LHCN-M2 (cell line): ENCODE measurements around the gene ACY1. TPM values are rescaled to one million over a fixed set of nuclear protein-coding genes. Genes with fewer than 3 reads are reported as not detected.

Source experiments
- DNase-seq: peaks from one replicate; pipeline ENCODE4 v3.0.0-alpha.2; 2012; ENCODE audit warnings: low read depth
- total RNA-seq: library from RNA; depleted of rRNA; stranded (reverse); fragments of >200 nt; gene quantifications from 2 replicates; pipeline ENCODE4 v1.2.3, GENCODE V29; 2014

The ACY1 gene
- total RNA-seq, 1 experiment from 2014 or later = 75.4 TPM

DNA sequence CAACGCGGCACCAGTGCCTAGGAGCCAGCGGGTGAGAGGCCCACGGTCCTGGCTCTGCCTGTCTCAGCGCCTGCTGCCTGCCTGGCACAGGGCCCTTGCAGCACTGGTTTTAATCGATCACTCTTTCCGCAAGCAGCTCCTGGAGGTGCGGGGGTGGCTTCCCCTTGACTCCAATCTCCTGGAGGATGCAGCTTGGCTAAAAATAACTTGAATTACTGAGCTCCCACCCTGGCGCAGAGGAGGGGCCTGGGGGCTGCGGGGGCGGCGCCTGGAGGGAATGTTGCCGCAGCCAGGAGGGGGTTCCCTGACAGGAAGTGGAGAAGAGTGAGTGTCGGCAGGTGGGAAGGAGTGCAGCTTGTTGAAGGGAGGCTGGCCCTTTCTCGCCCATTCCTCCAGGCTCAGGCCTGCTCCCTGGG, 22.2 kb downstream of the ACY1 start:
- DNase-seq = no peak

GRCh38 chr3:52006017-52006819, 22.9 kb downstream of the ACY1 start:
- DNase-seq = no peak

GRCh38 chr3:52006820-52007133, 23.4 kb downstream of the ACY1 start:
- no peak for DNase-seq

GRCh38 chr3:52007291-52007690, 24.0 kb downstream of the ACY1 start:
- DNase-seq = no peak

DNA sequence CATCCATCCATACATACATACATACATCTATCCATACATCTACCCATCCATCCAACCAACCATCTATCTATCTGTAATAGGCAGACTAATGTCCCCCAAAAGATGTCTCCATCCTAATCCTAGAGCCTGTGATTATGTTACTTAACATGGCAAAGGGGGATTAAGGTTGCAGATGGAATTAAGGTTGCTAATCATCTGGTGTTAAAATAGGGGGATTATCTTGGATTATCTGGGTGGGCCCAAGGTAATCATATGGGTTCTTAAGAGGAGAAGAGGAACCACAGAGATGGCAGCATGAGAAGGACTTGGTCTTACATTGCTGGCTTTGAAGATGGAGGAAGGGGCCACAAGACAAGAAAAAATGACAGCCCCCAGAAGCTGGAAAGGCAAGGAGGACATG, 27.1 kb downstream of the ACY1 start:
- DNase-seq = no peak

DNA sequence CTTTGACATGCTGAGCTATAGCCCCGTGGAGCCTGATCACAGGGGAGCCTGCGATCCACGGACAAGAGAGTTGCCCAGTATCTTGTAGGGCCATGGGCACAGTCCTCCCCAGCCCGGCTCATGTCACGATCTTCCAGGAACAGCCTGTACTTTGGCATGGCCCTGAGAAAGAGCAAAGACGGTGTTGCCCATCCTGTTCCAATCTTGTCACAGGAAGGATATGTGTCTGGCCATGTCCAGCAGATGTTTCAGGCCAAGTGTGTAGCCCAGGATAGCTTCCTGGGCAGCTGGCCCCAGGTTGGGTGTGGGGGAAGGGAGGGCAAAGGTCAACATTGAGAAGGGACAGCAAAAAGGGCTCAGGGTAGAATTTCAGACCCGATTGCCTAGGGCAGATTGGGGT, 29.4 kb downstream of the ACY1 start:
- DNase-seq = no peak

GRCh38 chr3:52013802-52014598, 30.7 kb downstream of the ACY1 start:
- DNase-seq = no peak

DNA sequence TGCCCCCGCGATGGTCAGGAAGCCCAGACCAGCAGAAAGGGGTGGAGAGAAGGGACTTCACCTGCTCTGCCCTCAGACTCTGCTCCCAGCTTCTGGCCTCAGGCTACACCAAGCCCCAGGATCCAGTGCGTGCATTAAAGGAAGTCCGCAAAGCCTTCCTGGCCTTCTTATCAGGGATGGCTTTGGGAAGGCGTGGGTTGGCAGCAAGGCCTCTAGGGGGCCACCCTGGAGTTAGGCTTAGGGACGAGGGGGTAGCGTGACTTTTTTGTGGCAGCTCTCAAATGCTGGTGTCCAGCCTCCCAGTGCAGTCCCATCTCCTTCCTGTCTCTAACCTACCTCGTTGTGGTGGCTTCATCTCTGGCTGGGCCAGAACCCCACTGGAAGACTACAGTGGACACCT, 31.3 kb downstream of the ACY1 start:
- peak; percentile 21 for DNase-seq

DNA sequence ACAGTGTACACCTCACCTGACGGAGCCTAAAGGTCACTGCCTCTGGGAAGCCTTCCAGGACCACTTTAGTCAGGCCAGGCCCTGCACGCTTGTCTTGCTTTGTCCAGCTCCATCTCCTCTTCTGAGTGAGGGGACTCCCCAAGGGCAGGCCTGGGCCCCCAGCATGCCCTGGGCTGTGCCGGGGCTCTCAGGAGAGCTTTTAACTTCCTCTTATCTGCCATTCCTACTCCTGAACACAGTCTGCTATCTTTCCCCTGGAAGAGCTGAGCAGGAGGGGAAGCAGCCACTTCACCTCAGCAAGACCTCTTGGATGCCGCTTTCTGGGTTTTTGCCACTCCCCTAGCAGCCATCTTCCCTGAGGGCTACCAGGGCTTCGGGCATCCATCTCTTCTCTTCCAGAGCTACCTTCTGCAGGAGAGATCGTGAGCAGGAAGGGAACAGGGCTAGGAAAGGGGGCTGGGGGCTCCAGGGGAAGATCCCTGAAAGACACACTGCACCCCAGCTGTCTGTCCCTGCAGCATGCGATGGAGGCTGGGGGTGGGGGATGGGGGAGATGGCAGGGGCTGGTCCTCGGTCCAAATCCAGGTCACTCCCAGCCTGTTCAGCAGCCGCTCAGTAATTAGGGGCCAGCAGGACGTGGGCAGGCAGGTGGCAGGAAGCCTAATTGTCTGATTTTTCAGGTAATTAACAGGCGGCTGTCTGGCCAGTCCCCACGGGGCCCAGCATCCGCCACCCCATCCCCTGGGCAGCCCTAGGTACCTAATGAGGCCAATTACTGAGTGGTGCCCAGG, 32.3 kb downstream of the ACY1 start:
- no peak for DNase-seq

- DNase-seq = no peak
Observed at GRCh38 chr3:52017586-52017985, 34.3 kb downstream of the ACY1 start.

GRCh38 chr3:52018319-52019000, 35.1 kb downstream of the ACY1 start:
- DNase-seq = no peak

GRCh38 chr3:52019352-52020080, 36.2 kb downstream of the ACY1 start:
- DNase-seq = no peak

DNA sequence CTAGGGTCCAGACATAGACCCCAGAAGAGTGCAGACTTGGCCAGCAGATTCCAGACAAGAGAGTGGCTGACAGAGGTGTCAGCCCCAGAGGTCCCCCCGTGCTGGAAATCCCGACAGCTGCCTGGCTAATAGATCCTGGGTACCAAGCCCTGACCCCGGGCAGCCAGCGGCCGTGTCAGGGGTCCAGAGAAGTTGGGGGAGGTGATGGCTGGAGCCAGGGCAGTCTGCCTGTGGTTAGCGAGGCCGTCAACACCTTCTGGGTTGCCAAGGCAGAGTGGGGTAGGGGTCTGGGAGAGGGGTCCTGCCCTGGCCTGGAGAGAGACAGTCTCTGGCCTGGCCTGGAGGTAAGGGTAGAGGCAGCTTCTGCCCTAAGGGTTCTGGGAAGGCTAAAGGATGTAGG, 37.5 kb downstream of the ACY1 start:
- no peak for DNase-seq

DNA sequence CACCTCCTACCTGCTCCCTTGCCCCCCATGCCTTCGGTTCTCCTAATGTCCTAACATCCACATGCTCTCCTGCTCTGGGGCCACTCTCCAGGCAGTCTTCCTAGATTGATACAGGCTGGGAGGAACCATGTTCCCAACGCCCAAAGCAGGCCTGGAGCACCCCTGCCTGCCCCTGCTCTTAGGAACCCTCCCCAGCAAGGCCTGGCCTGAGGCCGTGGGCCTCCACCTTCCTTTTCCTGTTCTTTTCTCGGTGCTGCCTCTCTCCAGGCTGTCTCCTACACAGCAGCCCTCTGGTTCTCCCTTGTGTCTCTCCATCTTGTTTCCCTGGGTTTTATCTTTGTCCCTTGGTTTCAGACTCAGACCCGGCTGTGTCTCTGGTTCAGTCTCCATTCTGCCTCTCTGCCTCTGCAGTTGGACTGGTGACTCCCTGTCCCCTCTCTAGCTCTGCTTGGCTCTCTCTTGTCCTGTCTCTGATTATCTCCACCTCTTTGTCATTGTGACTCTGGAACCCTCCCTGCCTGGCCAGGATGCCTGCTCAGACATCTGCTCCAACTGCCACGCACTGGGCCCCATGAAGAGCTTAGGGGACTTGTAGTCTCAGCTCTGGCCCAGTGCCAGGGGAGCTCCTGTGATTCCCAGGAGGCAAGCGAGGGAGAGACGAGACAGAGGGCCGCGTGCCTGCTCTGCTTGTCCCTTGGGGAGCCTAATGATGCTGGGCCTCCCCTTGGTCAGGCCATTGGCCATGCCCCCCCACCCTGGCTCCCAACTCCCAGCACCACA, 38.3 kb downstream of the ACY1 start:
- no peak for DNase-seq

DNA sequence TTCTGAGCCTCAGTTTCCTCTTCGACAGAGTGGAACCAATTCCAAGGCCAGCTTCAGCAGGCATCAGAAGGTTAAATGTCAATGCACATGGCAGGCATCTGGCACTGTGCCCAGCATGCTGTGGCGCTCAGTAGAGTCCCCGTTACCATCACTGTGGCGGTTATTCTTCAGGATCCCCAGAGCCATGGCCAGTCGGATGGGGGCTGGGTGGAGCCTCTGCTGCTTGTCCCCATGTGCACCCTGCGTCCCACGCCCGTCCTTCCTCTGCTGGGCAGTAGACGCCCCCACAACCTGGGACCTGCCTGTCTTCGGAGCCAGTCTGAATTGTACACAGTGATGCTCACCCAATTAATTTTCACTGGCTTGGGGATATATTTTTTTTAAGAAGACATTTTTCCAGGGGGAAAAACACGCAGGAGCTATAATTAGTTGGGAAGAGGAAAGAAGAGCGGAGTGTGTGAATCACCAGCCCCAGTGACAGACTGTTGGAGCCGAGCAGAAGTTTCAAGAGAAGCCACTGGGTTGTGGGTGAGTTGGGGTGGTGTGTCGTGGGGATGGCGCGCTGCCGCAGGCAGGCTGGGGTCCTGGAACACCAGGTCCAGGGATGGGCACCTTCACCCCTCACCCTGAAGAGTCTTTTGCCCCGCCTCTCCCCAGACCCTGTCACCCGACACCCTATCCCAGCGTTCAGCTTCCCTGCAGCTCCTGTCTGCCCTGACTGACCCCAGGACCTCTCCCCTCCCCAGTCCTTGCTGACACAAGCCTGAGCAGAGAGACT, 39.2 kb downstream of the ACY1 start:
- DNase-seq = peak; percentile 35

- DNase-seq = no peak
Observed at GRCh38 chr3:52023101-52023770, 39.9 kb downstream of the ACY1 start.

DNA sequence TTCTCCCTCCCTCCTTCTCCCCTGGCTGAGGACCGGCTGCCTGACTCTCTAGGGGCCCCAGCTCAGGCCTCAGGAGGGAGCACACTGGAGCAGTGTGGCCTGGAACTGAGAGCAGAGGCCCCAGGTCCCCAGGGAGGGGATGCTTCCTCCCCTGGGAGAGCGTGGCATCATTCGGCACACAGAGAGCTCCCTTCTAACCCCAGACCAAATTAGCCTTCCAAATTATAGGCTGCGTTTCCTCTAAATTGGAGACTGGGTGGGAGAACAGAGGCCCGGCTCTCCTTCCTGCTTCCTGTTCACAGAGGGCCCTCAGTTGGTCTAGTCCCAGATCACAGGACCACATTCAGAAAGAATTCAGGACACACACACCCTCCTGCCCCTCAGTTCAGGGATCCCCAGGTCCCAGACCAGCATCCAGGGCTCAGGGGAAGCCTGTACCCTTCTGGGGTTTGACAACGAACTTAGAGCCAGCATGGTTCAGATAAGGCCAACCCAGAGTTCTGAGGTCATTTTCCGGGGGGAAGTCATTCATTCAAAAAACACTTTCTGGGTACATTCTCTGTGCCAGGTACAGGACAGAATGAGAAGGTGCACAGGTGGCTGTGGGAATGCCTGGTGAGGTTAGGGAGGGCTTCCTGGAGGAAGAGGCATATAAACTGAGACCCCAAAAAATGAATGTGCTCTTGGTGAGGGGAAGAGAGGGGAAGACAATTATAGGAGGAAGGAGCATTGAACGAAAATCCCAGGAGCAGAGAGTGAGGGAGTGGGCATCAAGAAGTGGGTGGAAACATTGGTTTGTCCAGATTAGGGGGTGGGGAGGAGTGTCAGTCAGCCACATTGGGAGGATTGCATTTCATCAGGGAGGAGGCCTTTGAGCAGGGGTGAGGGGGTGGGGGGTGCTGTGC, 40.8 kb downstream of the ACY1 start:
- no peak for DNase-seq
